GM18907 (cell line): ENCODE results near the gene RAB3IL1.
"Not testable (repeated sequence)": the region's sequence is repeated elsewhere in the genome, so short reads cannot be mapped to it uniquely, and the experiment has no call there.

Experiments
- ATAC-seq: cut with Tn5 transposase; IDR thresholded peaks from one replicate; pipeline ENCODE4 v1.9.1; 2021; ENCODE audit warnings: mild to moderate bottlenecking, moderate library complexity; ENCODE audit not compliant: unreplicated experiment

RAB3IL1 gene

DNA sequence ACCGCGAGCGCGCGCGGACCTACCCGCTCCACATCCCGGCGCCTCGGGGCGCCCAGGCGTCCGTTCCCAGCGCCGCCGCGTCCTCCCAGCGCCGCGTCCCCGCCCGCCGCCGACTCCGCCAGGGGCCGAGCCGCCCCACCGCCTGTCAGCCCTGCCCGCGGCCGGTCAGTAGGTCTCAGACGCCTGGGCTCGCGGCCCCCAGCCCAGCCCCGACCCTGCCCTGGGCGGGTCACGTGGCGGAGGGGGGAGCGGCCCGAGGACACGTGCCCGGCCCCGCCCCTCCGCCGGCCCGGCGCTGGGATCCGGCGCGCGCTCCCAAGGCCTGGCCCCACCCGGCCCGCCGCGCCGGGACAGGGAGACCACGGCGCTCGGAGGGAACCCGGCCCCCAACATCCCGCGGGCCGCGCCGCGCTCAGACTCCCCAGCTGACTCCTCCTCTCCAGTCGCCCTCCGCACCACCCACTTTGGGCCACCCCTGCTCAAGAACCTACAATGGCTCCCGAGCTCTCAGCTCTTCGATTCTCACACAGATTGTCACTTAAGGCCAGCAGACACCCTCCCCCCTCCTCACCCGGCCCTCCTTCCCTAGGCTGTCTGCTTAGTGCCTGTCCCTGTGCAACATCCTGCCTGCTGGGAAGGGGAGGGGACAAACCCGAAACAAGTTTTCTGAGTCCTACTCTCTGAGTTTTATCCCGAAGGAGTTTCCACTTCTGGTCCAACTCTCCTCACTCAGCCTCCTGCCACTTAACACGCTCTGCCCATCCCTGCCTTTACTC lies at the start of gene RAB3IL1:
Gene RAB3IL1, minus strand, starts transcription at position 233 of the 776 bp plus-strand sequence. Its CDS starts 199 bp downstream, at position 34.
- ATAC-seq = no peak

GRCh38 chr11:61966734-61967115 lies 49.4 kb upstream of the RAB3IL1 start:
- no peak for ATAC-seq

DNA sequence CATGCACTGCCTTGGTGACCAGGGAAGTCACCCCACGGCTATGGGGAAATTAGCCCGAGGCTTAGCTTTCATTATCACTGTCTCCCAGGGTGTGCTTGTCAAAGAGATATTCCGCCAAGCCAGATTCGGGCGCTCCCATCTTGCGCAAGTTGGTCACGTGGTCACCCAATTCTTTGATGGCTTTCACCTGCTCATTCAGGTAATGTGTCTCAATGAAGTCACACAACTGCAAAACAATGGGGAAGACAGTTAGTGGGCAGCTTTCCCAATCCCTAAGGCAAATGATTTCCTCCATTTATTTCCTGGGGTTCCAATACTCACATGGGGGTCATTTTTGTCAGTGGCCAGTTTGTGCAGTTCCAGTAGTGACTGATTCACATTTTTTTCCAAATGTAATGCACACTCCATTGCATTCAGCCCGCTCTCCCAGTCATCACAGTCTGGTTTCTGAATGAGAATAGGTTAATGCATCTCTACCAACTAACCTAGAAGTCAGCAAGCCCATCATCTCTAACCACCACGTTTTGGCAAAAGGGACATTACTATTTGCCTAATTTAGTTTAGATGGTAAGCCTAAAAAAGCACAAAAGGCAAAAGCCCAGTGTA lies 47.4 kb upstream of the RAB3IL1 start:
- ATAC-seq = not testable (repeated sequence)

- no peak for ATAC-seq
These were observed 46.8 kb upstream of the RAB3IL1 start for GRCh38 chr11:61964058-61964665.

DNA sequence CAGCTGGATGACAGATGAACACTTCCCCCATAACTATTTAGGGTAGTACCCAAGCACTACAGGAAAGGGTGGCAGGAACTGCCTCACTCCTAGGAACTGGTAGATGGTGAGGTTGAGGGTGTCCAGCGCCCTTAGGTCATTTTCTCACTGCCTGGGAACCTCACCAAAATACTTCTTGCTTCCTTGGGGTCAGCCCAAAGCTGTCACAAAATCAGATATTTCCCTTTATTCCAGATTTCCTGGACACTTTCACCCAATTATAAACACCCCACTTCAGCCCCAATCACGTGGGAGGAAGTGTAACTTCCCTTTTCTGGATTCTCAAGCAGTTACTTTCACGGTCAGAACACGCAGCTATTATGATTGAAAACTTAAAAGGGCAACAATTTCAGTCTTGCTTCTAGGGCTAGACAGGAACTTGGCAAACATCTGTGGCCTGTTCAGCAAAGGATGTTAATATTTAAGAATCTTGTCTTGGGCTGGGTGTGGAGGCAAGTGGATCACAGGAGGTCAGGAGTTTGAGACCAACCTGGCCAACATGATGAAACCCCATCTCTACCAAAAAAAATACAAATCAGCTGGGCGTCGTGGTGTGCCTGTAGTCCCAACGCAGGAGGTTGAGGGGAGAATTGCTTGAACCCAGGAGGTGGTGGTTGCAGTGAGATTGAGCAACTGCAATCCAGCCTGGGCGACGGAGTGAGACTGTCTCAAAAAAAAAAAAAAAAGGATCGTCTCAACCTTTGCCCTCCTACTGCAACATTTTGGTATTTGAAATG lies 46.1 kb upstream of the RAB3IL1 start:
- ATAC-seq = no peak

DNA sequence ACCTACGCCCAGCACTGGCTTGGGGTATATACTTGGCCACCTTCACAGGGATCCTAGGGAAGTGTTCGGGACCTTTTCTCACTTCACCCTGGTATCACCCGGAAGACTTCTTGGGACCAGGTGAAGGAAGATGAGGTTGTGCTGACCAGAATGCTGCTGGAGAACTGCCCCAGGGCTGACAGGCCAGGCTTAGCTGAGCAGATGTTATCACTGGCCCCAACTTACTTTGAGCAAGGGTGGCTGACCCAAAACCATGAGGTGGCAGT lies 45.6 kb upstream of the RAB3IL1 start:
- no peak for ATAC-seq

- no peak for ATAC-seq
These were observed 45.0 kb upstream of the RAB3IL1 start for GRCh38 chr11:61962213-61963015.

GRCh38 chr11:61961570-61962212 lies 44.3 kb upstream of the RAB3IL1 start:
- ATAC-seq = no peak

- ATAC-seq = no peak
These were observed 43.2 kb upstream of the RAB3IL1 start for GRCh38 chr11:61960532-61960931.

GRCh38 chr11:61959678-61960077 lies 42.3 kb upstream of the RAB3IL1 start:
- ATAC-seq = no peak

GRCh38 chr11:61959114-61959513 lies 41.7 kb upstream of the RAB3IL1 start:
- no peak for ATAC-seq

DNA sequence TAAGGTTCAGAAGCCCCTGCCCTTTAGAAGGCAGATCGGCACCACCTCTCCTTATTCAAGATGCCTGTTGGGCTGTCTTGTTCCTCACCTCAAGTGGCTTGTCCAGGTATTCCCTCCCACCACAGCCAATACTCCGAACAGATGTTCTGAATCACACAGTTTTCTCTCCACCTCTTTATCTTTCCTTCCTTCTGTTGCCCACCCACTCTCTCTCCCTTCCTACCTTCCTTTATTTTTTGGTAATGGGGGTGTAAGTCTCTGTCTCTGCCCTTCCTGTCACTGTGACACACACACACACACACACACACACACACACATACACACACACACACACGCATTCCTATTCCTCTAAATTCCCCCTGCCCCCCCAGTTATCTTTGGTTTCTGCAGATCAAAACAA lies 41.2 kb upstream of the RAB3IL1 start:
- no peak for ATAC-seq

DNA sequence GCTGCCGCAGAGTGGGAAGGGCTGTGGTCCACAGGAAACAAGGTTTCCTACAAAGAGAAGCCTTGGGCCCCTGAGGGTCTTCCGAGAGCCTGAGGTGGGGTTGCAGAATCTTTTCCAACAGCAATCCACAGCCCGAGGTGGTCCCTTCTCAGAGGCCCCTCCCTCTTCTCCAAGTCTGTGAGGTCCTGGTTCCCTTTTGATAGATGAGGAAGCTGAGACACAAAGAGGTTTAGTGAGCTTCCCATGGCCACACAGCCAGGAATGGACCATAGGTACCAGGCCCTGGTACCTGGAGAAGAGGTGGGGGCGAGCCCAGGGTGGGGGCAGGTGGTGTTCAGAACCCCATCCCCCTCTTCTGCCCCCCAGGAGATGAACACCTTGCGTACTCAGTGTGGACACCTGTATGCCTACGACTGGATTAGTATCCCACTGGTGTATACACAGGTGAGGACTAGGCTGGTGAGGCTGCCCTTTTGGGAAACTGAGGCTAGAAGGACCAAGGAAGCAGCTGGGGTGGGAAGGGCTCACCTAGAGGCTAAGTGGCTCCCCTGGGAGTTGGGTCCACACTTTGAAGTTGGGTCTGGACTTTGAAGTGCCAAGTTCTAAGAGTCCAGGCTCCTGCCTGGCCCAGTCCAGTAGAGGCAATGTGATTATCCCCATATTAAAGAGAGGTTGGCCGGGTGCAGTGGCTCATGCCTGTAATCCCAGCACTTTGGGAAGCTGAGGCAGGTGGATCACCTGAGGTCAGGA lies 39.8 kb upstream of the RAB3IL1 start:
- ATAC-seq = no peak

DNA sequence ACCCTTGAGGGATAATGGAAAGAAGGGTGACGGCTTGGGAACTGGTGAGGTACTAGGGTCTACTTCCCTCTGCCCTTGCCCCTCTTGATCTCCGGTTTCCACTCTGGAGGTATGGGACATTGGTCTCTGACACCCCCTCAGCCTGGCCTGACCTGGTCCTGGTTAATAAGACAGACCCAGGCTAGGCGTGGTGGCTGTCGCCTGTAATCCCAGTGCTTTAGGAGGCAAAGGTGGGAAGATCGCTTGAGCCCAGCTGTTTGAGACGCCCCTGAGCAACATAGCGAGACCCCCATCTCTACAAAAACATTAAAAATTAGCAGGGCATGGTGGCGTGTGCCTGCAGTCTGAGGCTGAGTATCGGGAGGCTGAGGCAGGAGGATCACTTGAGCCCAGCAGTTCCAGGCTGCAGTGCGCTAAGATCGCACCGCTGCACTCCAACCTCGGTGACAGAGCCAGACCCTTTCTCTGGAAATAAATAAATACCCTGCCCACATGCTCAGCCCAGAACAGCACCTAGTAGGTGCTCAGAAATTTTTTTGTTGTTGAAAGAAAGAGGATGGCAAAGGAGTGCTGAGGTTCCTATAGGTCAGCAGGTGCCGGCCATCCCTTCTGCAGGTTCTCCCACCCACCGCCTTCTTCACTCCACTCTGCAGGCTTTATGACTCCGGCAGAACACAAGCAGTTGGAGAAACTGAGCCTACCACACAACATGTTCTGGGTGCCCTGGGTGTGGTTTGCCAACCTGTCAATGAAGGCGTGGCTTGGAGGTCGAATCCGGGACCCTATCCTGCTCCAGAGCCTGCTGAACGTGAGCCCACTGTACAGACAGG lies 39.0 kb upstream of the RAB3IL1 start:
- ATAC-seq = no peak

GRCh38 chr11:61955422-61956135 lies 38.2 kb upstream of the RAB3IL1 start:
- no peak for ATAC-seq

GRCh38 chr11:61954851-61955421 lies 37.6 kb upstream of the RAB3IL1 start:
- no peak for ATAC-seq

GRCh38 chr11:61954106-61954850 lies 36.9 kb upstream of the RAB3IL1 start:
- ATAC-seq = no peak
